Mesothelial cell of epicardium (in vitro differentiated cells): ENCODE measurements around the gene ZKSCAN4. TPM values are rescaled to one million over a fixed set of nuclear protein-coding genes. Genes with fewer than 3 reads are reported as not detected.

Experiments
- DNase-seq, 2 experiments: peaks; one replicate each; pipeline ENCODE4 v3.0.0; 2021; ENCODE audit warnings: low spot score in 2 of 2; ENCODE audit not compliant: unreplicated experiment in 2 of 2
- H3K27ac Mint-ChIP-seq: 2 replicates; pipeline ENCODE4 v1.8.0; 2021; ENCODE audit warnings: mixed read lengths
- H3K27me3 Mint-ChIP-seq: 2 replicates; pipeline ENCODE4 v1.8.0; 2021; ENCODE audit warnings: low read depth, mixed read lengths
- H3K36me3 Mint-ChIP-seq: 2 replicates; pipeline ENCODE4 v1.8.0; 2021; ENCODE audit warnings: mixed read lengths
- H3K4me1 Mint-ChIP-seq: 2 replicates; pipeline ENCODE4 v1.8.0; 2021; ENCODE audit warnings: mixed read lengths
- H3K4me3 Mint-ChIP-seq: 2 replicates; pipeline ENCODE4 v1.8.0; 2021; ENCODE audit warnings: mild to moderate bottlenecking, moderate library complexity, mixed read lengths
- H3K9me3 Mint-ChIP-seq: 2 replicates; pipeline ENCODE4 v1.8.0; 2021; ENCODE audit warnings: mixed read lengths
- CTCF ChIP-seq: fragments of 200-600 bp; sonication (generic); IDR thresholded peaks from one replicate; pipeline ENCODE4 v1.5.0; 2021; ENCODE audit warnings: antibody characterized with exemption; ENCODE audit not compliant: unreplicated experiment
- total RNA-seq: library from RNA; stranded (reverse); gene quantifications from 3 replicates; pipeline ENCODE4 v1.2.1, GENCODE V29; 2021

The ZKSCAN4 gene
- total RNA-seq, 1 donor from 2014 or later, result 6.8 TPM

- Mint-ChIP-seq H3K4me3 (peak overlapping the region; percentile 64), H3K27ac (peak overlapping the region; percentile 26), H3K27me3 (peaks cover 94% of the 10 kb centered on the region), H3K36me3 (no peaks in the 10 kb centered on the region), H3K4me1 (peaks cover 19% of the 10 kb centered on the region), H3K9me3 (no peaks in the 10 kb centered on the region)
- DNase-seq, result no peak
- TF ChIP-seq CTCF, result no peak
Observed at GRCh38 chr6:28211840-28212509, 40.1 kb downstream of the ZKSCAN4 start.

GRCh38 chr6:28209753-28210535 is 42.1 kb downstream of the ZKSCAN4 start:
- peaks cover 20% of the 10 kb centered on the region for H3K4me1 Mint-ChIP-seq
- H3K9me3 Mint-ChIP-seq, result peaks cover 4% of the 10 kb centered on the region
- no peak overlapping the region for H3K27ac Mint-ChIP-seq
- no peak for DNase-seq
- no peak overlapping the region for H3K4me3 Mint-ChIP-seq
- no peak for TF ChIP-seq CTCF
- H3K36me3 Mint-ChIP-seq, result no peaks in the 10 kb centered on the region
- peaks cover 96% of the 10 kb centered on the region for H3K27me3 Mint-ChIP-seq

- Mint-ChIP-seq H3K27me3 (peaks cover 97% of the 10 kb centered on the region), H3K4me3 (peak overlapping the region; percentile 69), H3K27ac (no peak overlapping the region), H3K36me3 (no peaks in the 10 kb centered on the region), H3K9me3 (peaks cover 11% of the 10 kb centered on the region), H3K4me1 (peaks cover 20% of the 10 kb centered on the region)
- no peak for DNase-seq
- no peak for TF ChIP-seq CTCF
Observed at GRCh38 chr6:28208111-28208659, 43.9 kb downstream of the ZKSCAN4 start.

DNA sequence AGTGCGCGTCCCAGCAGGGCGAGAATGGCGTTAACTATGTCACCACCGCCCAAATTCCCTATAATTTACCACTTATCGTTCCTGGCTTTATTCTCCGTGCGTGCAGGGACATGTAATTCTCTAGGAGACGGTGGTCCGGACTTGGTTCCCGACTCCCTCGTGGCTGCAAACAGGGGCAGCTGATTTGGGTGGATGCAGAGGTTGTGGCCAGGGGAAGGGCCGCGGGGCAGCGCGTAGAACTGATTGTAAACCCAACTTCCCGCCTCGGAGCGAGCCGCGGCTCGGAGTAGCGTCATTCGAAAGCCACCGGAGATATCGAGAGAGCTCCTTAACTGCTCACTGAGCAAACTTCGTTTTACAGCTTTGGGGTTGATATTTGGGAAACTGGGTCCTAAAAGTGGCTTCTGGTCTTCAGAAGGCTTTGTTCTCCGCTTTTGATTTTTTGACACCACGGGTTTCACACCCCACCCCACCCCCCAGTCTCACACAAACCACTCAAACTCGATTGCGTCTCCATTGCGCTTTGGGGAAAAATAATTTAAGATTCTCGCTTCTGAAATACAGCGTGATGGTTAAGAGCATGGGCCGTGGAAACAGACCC is 44.5 kb downstream of the ZKSCAN4 start:
- DNase-seq, result peak in 1 of 2 experiments; percentile 56
- H3K27ac Mint-ChIP-seq, result no peak overlapping the region
- H3K4me1 Mint-ChIP-seq, result peaks cover 20% of the 10 kb centered on the region
- H3K36me3 Mint-ChIP-seq, result no peaks in the 10 kb centered on the region
- H3K4me3 Mint-ChIP-seq, result peak overlapping the region; percentile 69
- no peak for TF ChIP-seq CTCF
- peaks cover 12% of the 10 kb centered on the region for H3K9me3 Mint-ChIP-seq
- H3K27me3 Mint-ChIP-seq, result peaks cover 92% of the 10 kb centered on the region

DNA sequence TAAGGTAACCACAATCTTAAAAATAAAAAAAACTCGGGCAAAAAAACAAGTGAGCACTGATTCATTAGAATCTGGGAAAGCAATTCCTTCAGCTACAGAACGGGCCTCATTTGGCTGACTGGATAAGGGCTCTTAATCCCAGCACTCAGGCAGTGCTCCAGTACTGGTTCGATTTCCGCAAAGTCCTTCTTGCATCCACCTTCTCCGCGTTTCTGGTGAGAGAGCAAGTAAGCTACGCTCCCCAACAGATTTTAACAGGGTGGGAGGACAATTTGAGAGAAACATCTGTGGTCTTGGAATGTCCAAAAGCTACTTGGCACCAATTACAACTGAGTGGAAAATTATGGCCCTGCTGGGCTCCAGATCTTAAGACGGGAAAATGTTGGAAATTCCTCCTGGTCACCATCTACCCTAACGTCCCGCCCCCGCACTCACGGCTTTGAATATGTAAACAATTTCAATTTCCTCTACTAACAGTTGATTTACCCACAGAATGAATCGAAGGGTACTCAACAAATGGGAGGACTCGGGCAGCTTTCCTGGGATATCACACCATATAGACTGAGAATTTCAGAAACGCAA is 45.0 kb downstream of the ZKSCAN4 start:
- TF ChIP-seq CTCF, result no peak
- Mint-ChIP-seq H3K36me3 (no peaks in the 10 kb centered on the region), H3K27me3 (peaks cover 91% of the 10 kb centered on the region), H3K4me3 (peak overlapping the region; percentile 69), H3K4me1 (peaks cover 15% of the 10 kb centered on the region), H3K9me3 (peaks cover 12% of the 10 kb centered on the region), H3K27ac (no peak overlapping the region)
- DNase-seq, result no peak
